ENCODE results near the gene NMS.
"Not testable (repeated sequence)": the region's sequence is repeated elsewhere in the genome, so short reads cannot be mapped to it uniquely, and the experiment has no call there.

NMS gene

DNA sequence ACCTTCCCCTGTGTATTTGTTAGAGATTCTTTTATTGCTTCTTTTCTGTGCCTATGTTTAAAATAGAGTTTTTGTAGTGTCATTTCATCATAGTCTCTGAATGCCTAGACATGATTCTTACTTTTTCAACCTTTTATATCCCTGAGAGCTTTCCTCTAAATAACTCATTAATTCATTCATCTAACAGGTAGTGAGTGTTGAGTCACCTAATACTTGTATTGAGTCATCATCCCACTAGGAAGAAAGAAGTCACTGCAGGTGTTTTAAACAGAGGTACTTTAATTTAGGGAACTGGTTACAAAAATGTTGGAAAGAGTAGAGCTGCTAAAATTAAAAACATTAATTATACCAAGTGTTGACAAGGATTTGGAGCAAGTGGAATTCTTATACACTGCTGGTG is 18.5 kb upstream of the NMS start:
- no peak for DNase-seq (ENCODE audit: low read depth)
- TF ChIP-seq, protein P1, sequence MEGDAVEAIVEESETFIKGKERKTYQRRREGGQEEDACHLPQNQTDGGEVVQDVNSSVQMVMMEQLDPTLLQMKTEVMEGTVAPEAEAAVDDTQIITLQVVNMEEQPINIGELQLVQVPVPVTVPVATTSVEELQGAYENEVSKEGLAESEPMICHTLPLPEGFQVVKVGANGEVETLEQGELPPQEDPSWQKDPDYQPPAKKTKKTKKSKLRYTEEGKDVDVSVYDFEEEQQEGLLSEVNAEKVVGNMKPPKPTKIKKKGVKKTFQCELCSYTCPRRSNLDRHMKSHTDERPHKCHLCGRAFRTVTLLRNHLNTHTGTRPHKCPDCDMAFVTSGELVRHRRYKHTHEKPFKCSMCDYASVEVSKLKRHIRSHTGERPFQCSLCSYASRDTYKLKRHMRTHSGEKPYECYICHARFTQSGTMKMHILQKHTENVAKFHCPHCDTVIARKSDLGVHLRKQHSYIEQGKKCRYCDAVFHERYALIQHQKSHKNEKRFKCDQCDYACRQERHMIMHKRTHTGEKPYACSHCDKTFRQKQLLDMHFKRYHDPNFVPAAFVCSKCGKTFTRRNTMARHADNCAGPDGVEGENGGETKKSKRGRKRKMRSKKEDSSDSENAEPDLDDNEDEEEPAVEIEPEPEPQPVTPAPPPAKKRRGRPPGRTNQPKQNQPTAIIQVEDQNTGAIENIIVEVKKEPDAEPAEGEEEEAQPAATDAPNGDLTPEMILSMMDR (conservative IDR thresholded peaks at IDR 0.05; ENCODE audit: low read length) = no peak
- H3K4me3 ChIP-seq (ENCODE audit: low read length) = no peak overlapping the region

DNA sequence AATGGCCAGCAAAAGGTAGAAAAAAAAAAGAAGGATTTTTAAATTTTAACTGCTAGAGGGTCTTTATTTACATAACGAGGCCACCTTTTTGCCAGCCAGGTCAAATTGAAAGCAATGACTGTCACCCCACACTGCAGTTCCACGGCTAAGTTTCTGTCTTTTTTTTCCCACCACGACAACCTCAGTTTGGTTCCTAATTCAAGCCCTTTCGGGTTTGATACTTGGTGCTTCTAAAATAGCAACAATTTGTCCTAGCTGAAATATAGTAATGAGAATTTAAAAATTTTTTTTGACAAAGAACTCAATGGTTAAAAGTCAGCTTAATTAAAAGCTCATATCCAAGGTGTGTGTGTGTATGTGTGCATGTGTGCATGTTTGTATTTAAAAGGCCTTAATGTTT is 16.4 kb upstream of the NMS start:
- DNase-seq (ENCODE audit: low read depth) = no peak
- TF ChIP-seq, protein P1 (conservative IDR thresholded peaks at IDR 0.05; ENCODE audit: low read length) = no peak
- no peak overlapping the region for H3K4me3 ChIP-seq (ENCODE audit: low read length)

DNA sequence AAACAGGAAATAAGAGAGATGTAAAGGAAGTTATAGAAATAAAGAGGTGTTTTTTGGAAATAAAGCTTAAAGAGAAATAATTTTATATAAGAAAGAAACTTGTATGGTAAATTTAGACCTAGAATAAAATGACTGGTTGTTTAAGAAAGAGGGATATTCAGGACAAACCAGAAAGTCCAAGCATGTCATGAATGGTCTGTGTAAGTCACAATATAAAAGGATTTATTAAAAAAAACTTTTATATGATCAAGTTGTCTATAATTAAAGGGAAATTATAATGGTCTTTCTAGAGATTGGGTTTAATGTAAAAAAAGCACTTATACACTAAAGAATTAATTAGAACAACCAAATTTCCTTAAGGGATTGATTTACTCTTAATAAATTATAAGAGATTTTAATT is 13.9 kb upstream of the NMS start:
- H3K4me3 ChIP-seq (ENCODE audit: low read length); DNase-seq (ENCODE audit: low read depth): not testable (repeated sequence)

DNA sequence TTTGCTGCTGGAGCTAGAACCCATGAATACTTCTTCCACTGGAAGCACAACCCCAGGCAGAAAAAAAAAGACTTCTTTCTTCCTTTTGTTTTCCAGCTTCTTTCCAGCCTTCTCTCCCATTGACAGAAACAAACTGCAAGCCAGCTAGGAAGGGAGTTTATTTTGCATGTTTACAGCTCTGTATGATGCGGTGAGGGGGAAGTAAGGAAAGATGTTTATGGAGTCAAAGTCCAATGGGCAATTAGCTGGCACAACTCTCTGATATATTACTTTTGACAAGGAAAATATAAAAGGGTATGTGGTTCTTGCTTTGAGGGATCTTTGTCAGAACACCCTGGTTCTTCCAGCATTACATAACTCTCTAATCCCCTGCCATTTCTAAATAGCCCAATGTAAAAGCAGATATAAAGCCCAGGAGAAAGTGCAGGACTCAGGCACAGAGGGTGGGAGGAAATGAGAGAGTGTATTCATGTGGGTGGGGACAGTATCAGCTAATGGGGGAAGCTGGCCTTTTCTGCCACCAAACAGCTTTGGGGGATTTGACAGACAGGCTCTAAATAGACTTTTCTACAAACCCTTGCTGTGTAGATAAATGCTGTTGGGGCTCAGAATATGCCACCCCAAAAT is 9.3 kb upstream of the NMS start:
- DNase-seq (ENCODE audit: low read depth) = no peak
- H3K4me3 ChIP-seq (ENCODE audit: low read length) = no peak overlapping the region
- TF ChIP-seq, protein P1 (conservative IDR thresholded peaks at IDR 0.05; ENCODE audit: low read length) = no peak

DNA sequence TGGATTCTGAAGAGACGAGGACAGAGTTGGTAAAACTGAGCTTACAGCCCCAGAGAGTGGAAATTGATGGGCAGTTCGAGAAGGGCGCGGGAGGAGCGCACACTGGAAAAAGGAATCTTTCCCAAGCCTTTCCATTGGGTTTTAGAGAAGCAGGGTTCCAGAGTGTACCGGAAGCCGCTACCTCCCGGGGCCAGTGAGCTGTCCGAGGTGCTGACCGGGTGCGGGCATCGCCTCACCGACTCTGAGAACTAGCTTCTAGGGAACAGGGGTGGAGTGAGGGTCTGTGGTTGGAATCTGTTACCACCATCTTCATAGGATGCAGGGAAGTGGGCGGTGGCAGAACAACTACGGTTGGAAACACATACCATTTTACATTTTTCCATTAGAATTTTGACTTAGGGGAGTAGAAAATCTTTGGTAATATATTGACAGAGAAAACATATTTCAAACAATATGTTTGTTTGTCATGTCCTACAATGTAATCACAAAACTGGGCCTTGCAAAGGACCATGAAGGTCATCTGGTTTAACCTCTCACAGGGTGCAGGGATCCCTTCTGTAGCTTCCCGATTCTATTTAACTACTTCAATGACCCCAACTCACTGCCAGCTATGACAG is 724 bp downstream of the NMS start:
- no peak overlapping the region for H3K4me3 ChIP-seq (ENCODE audit: low read length)
- no peak for DNase-seq (ENCODE audit: low read depth)
- TF ChIP-seq, protein P1 (conservative IDR thresholded peaks at IDR 0.05; ENCODE audit: low read length) = no peak

DNA sequence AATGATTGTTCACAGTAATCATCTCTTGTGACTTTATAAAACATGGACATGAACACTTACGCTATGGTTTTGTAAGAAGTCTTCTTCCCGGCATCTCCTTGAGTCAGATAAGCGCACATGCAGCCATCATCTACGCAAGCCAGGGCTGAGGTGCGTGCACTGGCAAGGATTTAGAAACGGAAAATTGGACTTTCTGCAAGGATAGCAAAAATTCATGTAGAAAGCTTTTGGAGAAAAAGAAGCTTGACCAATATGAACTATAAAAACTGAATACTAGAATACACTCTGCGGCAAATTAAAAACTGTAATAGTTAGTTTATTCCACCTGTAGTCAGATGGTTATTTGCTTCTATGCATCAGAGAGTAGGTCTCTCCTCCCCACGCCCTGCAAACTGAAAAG is 6.3 kb downstream of the NMS start:
- TF ChIP-seq, protein P1 (conservative IDR thresholded peaks at IDR 0.05; ENCODE audit: low read length) = no peak
- no peak for DNase-seq (ENCODE audit: low read depth)
- no peak overlapping the region for H3K4me3 ChIP-seq (ENCODE audit: low read length)

DNA sequence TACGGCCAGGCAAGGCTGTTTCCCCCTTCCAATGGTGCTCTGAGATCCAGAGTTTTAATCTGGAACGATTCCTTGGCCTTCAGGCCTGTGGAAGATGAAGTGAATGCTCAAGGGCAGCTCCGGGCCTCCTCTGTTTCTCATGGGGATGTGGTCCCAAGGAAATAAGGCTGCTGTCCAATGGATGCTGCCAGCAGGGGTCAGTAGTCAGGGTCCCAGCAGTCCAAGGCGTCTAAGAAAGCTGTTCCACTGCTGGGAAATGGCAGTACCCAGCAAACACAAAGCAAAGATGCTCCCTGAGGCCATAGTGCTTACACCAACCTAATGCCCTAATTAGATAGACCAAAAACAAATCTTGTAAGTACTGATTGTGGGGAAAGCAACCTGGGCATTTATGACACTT is 12.5 kb downstream of the NMS start:
- TF ChIP-seq, protein P1 (conservative IDR thresholded peaks at IDR 0.05; ENCODE audit: low read length) = no peak
- no peak overlapping the region for H3K4me3 ChIP-seq (ENCODE audit: low read length)
- DNase-seq (ENCODE audit: low read depth) = no peak

Measured in AG10803 (cell line).